Fibroblast of upper back skin (primary cell): ENCODE measurements around the gene MNDA.
"Not testable (repeated sequence)": the region's sequence is repeated elsewhere in the genome, so short reads cannot be mapped to it uniquely, and the experiment has no call there.

Experiments used
- DNase-seq: peaks from one replicate; pipeline ENCODE4 v3.0.0-alpha.2; 2013

Gene MNDA

DNA sequence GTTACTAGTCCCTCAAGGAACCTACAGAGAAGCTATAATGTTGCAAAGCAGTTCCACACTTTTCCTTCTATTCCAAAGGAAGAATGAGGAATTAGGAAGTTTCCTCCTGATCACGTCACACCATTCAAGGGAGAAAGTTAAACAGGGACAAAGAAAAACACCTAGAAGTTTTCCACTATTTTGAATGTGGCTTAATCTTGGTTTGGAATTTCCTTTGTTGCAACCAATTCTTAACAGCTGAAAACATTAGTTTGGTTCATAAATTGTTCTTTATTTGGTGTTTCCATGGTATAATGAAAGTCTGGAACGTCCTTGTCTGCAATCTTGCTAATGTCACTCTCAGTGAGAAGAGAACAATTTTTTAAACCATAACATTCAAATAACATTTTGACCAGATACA lies 8.4 kb downstream of the MNDA start:
- no peak for DNase-seq

DNA sequence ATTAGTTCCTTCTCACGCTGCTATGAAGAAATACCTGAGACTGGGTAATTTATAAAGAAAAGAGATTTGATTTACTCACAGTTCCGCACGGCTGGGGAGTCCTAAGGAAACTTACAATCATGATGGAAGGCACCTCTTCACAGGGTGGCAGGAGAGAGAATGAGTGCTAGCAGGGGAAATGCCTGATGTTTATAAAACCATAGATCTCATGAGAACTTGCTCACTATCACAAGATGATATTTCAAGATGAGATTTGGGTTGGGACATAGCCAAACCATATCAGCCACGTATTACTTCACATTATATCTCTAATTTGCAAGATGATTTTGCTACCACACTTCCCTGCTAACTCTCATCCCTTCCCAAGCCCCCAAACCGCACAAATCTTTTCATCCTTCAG lies 9.1 kb downstream of the MNDA start:
- no peak for DNase-seq

DNA sequence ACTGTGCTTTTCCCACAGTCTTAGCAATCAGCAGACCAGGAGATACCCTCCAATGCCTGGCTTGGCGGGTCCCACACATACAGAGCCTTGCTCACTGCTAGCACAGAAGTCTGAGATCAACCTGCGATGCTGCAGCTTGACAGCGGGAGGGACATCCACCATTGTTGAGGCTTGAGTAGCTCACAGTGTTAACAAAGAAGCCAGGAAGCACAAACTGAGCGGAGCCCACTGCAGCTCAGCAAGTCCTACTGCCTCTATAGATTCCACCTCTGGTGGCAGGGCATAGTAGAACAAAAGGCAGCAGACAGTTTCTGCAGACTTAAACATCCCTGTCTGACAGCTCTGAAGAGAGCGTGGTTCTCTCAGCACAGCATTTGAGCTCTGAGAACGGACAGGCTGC lies 33.4 kb downstream of the MNDA start:
- no peak for DNase-seq

DNA sequence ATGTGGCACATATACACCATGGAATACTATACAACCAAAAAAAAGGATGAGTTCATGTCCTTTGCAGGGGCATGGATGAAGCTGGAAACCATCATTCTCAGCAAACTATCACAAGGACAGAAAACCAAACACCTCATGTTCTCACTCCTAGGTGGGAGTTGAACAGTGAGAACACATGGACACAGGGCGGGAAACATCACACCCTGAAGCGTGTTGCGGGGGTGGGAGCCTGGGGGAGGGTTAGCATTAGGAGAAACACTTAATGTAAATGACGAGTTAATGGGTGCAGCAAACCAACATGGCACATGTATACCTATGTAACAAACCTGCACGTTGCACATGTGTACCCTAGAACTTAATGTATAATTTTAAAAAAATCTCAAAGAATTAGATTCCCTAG lies 39.3 kb downstream of the MNDA start:
- not testable (repeated sequence) for DNase-seq

DNA sequence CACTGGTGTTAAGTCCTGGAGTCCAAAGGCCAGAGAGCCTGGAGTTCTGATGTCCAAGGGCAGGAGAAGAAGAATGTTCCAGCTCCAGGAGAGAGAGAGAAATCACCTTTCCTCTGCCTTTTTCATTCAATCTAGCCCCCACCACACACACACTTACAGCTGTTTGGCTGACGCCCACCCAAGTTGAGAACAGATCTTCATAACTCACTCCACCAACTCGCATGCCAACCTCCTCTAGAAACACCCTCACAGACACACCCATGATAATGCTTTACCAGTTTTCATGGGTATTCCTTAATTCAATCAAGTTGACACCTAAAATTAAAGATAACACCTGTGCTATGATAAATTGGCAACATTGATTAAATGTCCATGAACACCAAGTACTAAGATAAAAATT lies 42.0 kb downstream of the MNDA start:
- DNase-seq = no peak

DNA sequence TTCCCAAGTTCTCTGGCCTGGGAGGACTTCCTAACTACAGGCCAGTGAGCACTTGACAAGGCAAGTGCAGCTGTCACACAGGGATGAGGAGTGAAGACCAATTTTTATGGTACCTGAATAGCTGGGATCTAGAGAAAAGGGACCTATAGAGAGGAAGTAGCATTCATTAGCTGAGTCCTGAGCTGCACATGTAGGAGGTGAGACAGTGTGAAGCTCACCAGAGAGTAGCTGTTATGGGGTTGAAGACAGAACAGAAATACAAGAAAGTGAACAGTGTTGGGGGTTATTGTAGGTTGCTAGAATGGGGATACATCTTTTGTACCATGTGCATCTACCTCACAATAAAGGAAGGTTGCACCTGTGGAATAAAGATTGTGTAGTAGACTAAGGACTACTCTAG lies 62.5 kb downstream of the MNDA start:
- DNase-seq = no peak

DNA sequence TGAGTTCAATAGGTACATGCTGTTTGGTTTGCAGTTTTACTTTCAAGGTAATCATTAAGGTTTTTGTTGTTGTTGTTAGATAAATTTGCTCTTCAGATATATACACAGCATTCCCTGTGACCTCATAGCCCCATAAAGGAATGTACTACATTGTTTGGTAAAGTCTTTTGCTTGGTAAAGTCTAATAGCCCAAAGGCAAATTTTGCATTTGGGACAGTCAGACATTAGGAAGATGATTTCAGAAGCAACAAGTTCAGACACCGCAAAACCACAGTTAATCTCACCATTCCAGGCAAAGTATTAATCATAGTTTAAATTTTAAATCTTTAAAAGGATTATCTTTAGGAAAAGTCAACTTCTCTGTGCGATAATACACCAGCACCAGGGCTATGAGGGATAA lies 67.6 kb downstream of the MNDA start:
- no peak for DNase-seq
